Pulmonary artery endothelial cell (primary cell): ENCODE results near the gene EIF2AK3. TPM values are rescaled to one million over a fixed set of nuclear protein-coding genes. Genes with fewer than 3 reads are reported as not detected.
"Not testable (repeated sequence)": the region's sequence is repeated elsewhere in the genome, so short reads cannot be mapped to it uniquely, and the experiment has no call there.

ENCODE experiments used
- DNase-seq: peaks from one replicate; pipeline ENCODE4 v3.0.0-alpha.2; 2011; ENCODE audit warnings: low read depth, low spot score
- total RNA-seq: library from RNA; depleted of rRNA; stranded (reverse); fragments of >200 nt; gene quantifications from 2 replicates; pipeline ENCODE4 v1.2.3, GENCODE V29; 2014

Gene EIF2AK3
- total RNA-seq: 20.8 and 26.1 TPM in 2 replicates

- peak; percentile 100 for DNase-seq
Observed at GRCh38 chr2:88627055-88627855, at the start of gene EIF2AK3. Gene EIF2AK3, minus strand, starts transcription at chr2:88627464. Its CDS starts 190 bp downstream, at chr2:88627274.

- no peak for DNase-seq
Observed at GRCh38 chr2:88673363-88673762, 46.1 kb upstream of the EIF2AK3 start.

GRCh38 chr2:88671786-88672427 lies 44.6 kb upstream of the EIF2AK3 start:
- no peak for DNase-seq

GRCh38 chr2:88669482-88670214 lies 42.4 kb upstream of the EIF2AK3 start:
- no peak for DNase-seq

GRCh38 chr2:88668862-88669261 lies 41.6 kb upstream of the EIF2AK3 start:
- no peak for DNase-seq

- DNase-seq: no peak
Observed at GRCh38 chr2:88667219-88667618, 40.0 kb upstream of the EIF2AK3 start.

GRCh38 chr2:88666576-88666975 lies 39.3 kb upstream of the EIF2AK3 start:
- no peak for DNase-seq

GRCh38 chr2:88660622-88661021 lies 33.4 kb upstream of the EIF2AK3 start:
- DNase-seq: no peak

GRCh38 chr2:88659538-88659915 lies 32.3 kb upstream of the EIF2AK3 start:
- DNase-seq: peak; percentile 57

- no peak for DNase-seq
Observed at GRCh38 chr2:88658881-88659537, 31.7 kb upstream of the EIF2AK3 start.

GRCh38 chr2:88658326-88658725 lies 31.1 kb upstream of the EIF2AK3 start:
- DNase-seq: no peak

GRCh38 chr2:88657131-88657530 lies 29.9 kb upstream of the EIF2AK3 start:
- no peak for DNase-seq

GRCh38 chr2:88656690-88657089 lies 29.4 kb upstream of the EIF2AK3 start:
- no peak for DNase-seq

- no peak for DNase-seq
Observed at GRCh38 chr2:88654714-88655113, 27.4 kb upstream of the EIF2AK3 start.

- DNase-seq: no peak
Observed at GRCh38 chr2:88651646-88652045, 24.4 kb upstream of the EIF2AK3 start.

- DNase-seq: not testable (repeated sequence)
Observed at GRCh38 chr2:88645291-88645882, 18.1 kb upstream of the EIF2AK3 start.

- no peak for DNase-seq
Observed at GRCh38 chr2:88642278-88642677, 15.0 kb upstream of the EIF2AK3 start.

GRCh38 chr2:88641330-88641729 lies 14.1 kb upstream of the EIF2AK3 start:
- DNase-seq: no peak

- DNase-seq: no peak
Observed at GRCh38 chr2:88639865-88640264, 12.6 kb upstream of the EIF2AK3 start.

- DNase-seq: no peak
Observed at GRCh38 chr2:88638743-88639142, 11.5 kb upstream of the EIF2AK3 start.

- DNase-seq: no peak
Observed at GRCh38 chr2:88638123-88638650, 10.9 kb upstream of the EIF2AK3 start.
